SU-DHL-6 (cell line): Measurements from ENCODE around the gene SERAC1.

Experiments
- H2AFZ ChIP-seq: fragments of 200-600 bp; sonication (generic); 2 replicates; pipeline ENCODE4 v1.6.1; 2014; ENCODE audit warnings: low read depth, mild to moderate bottlenecking, moderate library complexity, mixed read lengths, antibody characterized with exemption, low read length; ENCODE audit not compliant: severe bottlenecking
- H3F3A ChIP-seq: fragments of 200-600 bp; shearing (Covaris generic); 2 replicates; pipeline ENCODE4 v1.6.0; 2016; ENCODE audit warnings: antibody characterized with exemption, mild to moderate bottlenecking; ENCODE audit not compliant: insufficient read depth
- H3K27ac ChIP-seq: fragments of 200-600 bp; sonication (generic); 2 replicates; pipeline ENCODE4 v1.5.1; 2016; ENCODE audit warnings: low read depth, mild to moderate bottlenecking, low read length, moderate library complexity, mixed read lengths
- H3K27me3 ChIP-seq: fragments of 200-600 bp; sonication (generic), shearing (Covaris generic); 2 replicates; pipeline ENCODE4 v1.6.0; 2014; ENCODE audit warnings: mild to moderate bottlenecking, low read length
- H3K36me3 ChIP-seq: fragments of 200-600 bp; sonication (generic); 2 replicates; pipeline ENCODE4 v1.6.1; 2014; ENCODE audit warnings: mild to moderate bottlenecking, low read length, mixed read lengths
- H3K4me2 ChIP-seq: fragments of 300-600, 200-600 bp; shearing (Covaris generic), sonication (generic); 2 replicates; pipeline ENCODE4 v1.6.0; 2014; ENCODE audit warnings: low read length, low read depth, mild to moderate bottlenecking; ENCODE audit not compliant: poor library complexity, severe bottlenecking
- H3K4me3 ChIP-seq: fragments of 200-600 bp; sonication (generic); 2 replicates; pipeline ENCODE4 v1.5.1; 2014; ENCODE audit warnings: antibody characterized with exemption, low read length, mild to moderate bottlenecking, mixed read lengths; ENCODE audit not compliant: insufficient read depth, poor library complexity, severe bottlenecking
- H3K79me2 ChIP-seq: fragments of 200-600 bp; sonication (generic); 2 replicates; pipeline ENCODE4 v1.6.1; 2014; ENCODE audit warnings: mild to moderate bottlenecking, low read length, moderate library complexity; ENCODE audit not compliant: insufficient read depth
- H3K9ac ChIP-seq: fragments of 200-600 bp; sonication (generic); 2 replicates; pipeline ENCODE4 v1.7.0; 2014; ENCODE audit warnings: mild to moderate bottlenecking, low read length
- H3K9me2 ChIP-seq: fragments of 200-600 bp; sonication (generic); replicated peaks from 2 replicates; pipeline ENCODE4 v1.6.1; 2014; ENCODE audit warnings: low read length; ENCODE audit not compliant: insufficient read depth
- H3K9me3 ChIP-seq: fragments of 200-600 bp; sonication (generic); 2 replicates; pipeline ENCODE4 v1.6.1; 2014; ENCODE audit warnings: low read length, mixed read lengths; ENCODE audit not compliant: insufficient read depth
- H4K20me1 ChIP-seq: fragments of 200-600 bp; sonication (generic); 2 replicates; pipeline ENCODE4 v1.6.1; 2014; ENCODE audit warnings: low read depth, mild to moderate bottlenecking, antibody characterized with exemption, low read length, moderate library complexity, mixed read lengths
- EZH2phosphoT487 ChIP-seq: fragments of 200-600 bp; sonication (generic), shearing (Covaris generic); conservative IDR thresholded peaks from 2 replicates; pipeline ENCODE4 v1.6.1; 2018; ENCODE audit warnings: mild to moderate bottlenecking, antibody characterized with exemption, low read length, moderate library complexity, mixed read lengths
- TF ChIP-seq, protein P1 (sequence below): fragments of 200-600 bp; sonication (generic); IDR thresholded peaks from one replicate; pipeline ENCODE4 v1.5.1; 2017; ENCODE audit warnings: antibody characterized with exemption, mild to moderate bottlenecking, low read length, moderate library complexity; ENCODE audit not compliant: insufficient read depth, poor library complexity, severe bottlenecking

SERAC1 gene

GRCh38 chr6:158207422-158207788 is 39.3 kb upstream of the SERAC1 start:
- H2AFZ ChIP-seq, result no peak overlapping the region
- H3K27ac ChIP-seq, result no peak overlapping the region
- H3K9ac ChIP-seq, result no peak overlapping the region

DNA sequence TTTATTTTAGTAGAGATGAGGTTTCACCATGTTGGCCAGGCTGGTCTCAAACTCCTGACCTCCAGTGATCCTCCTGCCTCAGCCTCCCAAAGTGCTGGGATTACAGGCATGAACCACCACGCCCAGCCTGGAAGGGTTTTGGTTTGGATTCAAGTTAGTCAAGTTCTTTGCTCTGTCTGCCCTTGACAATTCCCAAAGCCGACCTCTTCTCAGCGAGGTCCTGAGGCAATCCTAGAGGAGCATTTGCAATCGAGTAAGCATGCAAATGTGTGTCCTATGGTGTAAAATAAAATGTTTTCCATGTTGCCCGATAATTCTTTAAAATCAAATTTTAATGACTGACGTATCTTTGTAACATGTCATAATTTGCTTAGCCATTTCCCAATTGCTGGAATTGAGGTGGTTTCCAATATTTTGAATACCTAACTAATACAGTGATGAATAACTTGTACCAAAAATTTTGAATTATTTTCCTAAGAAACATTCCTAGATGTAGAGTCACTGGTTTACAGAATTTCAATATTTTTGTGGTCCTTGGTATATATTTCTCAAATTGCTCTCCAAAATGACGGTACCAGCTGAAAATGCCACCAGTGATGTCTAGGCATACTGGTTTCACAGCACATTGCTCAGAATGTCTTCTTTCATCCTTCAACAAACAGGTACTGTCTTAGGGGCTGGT is 38.8 kb upstream of the SERAC1 start:
- H4K20me1 ChIP-seq, result no peaks in the 10 kb centered on the region
- no peak overlapping the region for H3K4me3 ChIP-seq
- H3K9me3 ChIP-seq, result no peaks in the 10 kb centered on the region
- no peak overlapping the region for H2AFZ ChIP-seq
- no peaks in the 10 kb centered on the region for H3F3A ChIP-seq
- no peaks in the 10 kb centered on the region for H3K27me3 ChIP-seq
- no peaks in the 10 kb centered on the region for H3K9me2 ChIP-seq
- no peak overlapping the region for H3K27ac ChIP-seq
- H3K36me3 ChIP-seq, result no peaks in the 10 kb centered on the region
- no peaks in the 10 kb centered on the region for H3K79me2 ChIP-seq
- no peak overlapping the region for H3K9ac ChIP-seq
- no peak for TF ChIP-seq EZH2phosphoT487
- TF ChIP-seq, protein P1, sequence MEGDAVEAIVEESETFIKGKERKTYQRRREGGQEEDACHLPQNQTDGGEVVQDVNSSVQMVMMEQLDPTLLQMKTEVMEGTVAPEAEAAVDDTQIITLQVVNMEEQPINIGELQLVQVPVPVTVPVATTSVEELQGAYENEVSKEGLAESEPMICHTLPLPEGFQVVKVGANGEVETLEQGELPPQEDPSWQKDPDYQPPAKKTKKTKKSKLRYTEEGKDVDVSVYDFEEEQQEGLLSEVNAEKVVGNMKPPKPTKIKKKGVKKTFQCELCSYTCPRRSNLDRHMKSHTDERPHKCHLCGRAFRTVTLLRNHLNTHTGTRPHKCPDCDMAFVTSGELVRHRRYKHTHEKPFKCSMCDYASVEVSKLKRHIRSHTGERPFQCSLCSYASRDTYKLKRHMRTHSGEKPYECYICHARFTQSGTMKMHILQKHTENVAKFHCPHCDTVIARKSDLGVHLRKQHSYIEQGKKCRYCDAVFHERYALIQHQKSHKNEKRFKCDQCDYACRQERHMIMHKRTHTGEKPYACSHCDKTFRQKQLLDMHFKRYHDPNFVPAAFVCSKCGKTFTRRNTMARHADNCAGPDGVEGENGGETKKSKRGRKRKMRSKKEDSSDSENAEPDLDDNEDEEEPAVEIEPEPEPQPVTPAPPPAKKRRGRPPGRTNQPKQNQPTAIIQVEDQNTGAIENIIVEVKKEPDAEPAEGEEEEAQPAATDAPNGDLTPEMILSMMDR, result no peak
- H3K4me2 ChIP-seq, result no peak overlapping the region

More at GRCh38 chr6:158207422-158207788, 39.3 kb upstream of the SERAC1 start:
- no peaks in the 10 kb centered on the region for H3K9me2 ChIP-seq
- H3K4me3 ChIP-seq, result no peak overlapping the region
- H4K20me1 ChIP-seq, result no peaks in the 10 kb centered on the region
- H3K9me3 ChIP-seq, result no peaks in the 10 kb centered on the region
- no peaks in the 10 kb centered on the region for H3K36me3 ChIP-seq
- no peaks in the 10 kb centered on the region for H3F3A ChIP-seq
- TF ChIP-seq, protein P1, result no peak
- TF ChIP-seq EZH2phosphoT487, result no peak
- H3K27me3 ChIP-seq, result no peaks in the 10 kb centered on the region
- no peaks in the 10 kb centered on the region for H3K79me2 ChIP-seq
- no peak overlapping the region for H3K4me2 ChIP-seq

DNA sequence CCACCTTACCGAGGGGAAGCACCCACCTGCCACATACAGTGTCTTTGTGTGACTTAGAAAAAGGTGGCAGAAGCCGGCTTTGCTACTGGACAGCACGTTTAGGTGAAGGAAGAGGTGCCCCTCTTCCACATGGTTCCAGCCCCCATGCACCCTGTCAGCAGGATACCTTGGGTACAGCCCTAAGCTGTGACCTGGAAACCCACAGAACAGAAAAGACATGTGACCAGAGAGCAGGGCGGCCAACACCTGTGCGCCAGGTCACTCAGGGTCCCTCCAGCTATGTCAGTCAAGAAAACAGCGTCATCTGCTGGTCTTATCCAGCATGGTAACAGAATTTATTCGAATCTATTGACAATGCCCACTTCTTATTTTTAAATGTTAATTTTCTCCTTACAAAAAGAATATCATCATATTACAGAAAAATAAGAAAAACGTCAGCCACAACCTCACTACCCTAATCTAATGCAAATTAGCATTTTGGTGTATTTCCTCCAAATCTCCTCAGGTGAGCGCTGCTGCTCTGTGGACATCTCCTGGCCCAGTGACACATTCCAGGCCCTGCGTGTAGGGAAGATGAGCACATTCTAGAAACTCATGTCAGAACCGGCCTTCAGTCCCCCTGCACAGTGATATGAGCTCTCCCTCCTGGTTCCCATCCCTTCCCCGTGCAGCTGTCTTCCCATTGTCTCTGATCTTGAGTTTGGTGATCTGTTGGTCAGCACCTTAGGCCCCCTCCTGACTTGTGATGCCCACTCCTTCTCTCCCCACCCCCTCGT is 37.3 kb upstream of the SERAC1 start:
- Histone ChIP-seq H3K4me3 (no peak overlapping the region), H3K27me3 (no peaks in the 10 kb centered on the region), H4K20me1 (no peaks in the 10 kb centered on the region), H3K27ac (no peak overlapping the region), H3K9me2 (no peaks in the 10 kb centered on the region), H3K9ac (no peak overlapping the region), H3K9me3 (no peaks in the 10 kb centered on the region), H2AFZ (no peak overlapping the region), H3F3A (no peaks in the 10 kb centered on the region), H3K36me3 (no peaks in the 10 kb centered on the region), H3K79me2 (no peaks in the 10 kb centered on the region), H3K4me2 (no peak overlapping the region)
- TF ChIP-seq, protein P1, result peak; percentile 39
- TF ChIP-seq EZH2phosphoT487, result no peak
